Jurkat, Clone E6-1 (cell line): ENCODE data around the gene SMIM29.
A peak's percentile ranks its signal among the peaks of the same experiment; 100 is the strongest.

ENCODE experiments used
- DNase-seq: peaks from one replicate; pipeline ENCODE4 v3.0.0-alpha.2; 2011; ENCODE audit warnings: low read depth, low spot score
- H3K4me3 ChIP-seq: 2 replicates; pipeline ENCODE4 v1.5.1; 2011; ENCODE audit warnings: mild to moderate bottlenecking, low read length, control low read depth, moderate library complexity

Gene SMIM29

GRCh38 chr6:34231566-34232336 is 17.1 kb downstream of the SMIM29 start:
- H3K4me3 ChIP-seq: no peak overlapping the region
- DNase-seq: no peak

- DNase-seq: no peak
- H3K4me3 ChIP-seq: no peak overlapping the region
These were observed 18.0 kb downstream of the SMIM29 start for GRCh38 chr6:34230653-34231371.

GRCh38 chr6:34229877-34230276 is 18.9 kb downstream of the SMIM29 start:
- no peak overlapping the region for H3K4me3 ChIP-seq
- no peak for DNase-seq

GRCh38 chr6:34227761-34228421 is 20.9 kb downstream of the SMIM29 start:
- no peak overlapping the region for H3K4me3 ChIP-seq
- no peak for DNase-seq

GRCh38 chr6:34226731-34227586 is 21.8 kb downstream of the SMIM29 start:
- no peak for DNase-seq
- no peak overlapping the region for H3K4me3 ChIP-seq

- DNase-seq: no peak
- H3K4me3 ChIP-seq: no peak overlapping the region
These were observed 22.7 kb downstream of the SMIM29 start for GRCh38 chr6:34226066-34226465.

- no peak overlapping the region for H3K4me3 ChIP-seq
- no peak for DNase-seq
These were observed 23.3 kb downstream of the SMIM29 start for GRCh38 chr6:34225551-34225950.

- DNase-seq: peak; percentile 84
- peak overlapping the region; percentile 53 for H3K4me3 ChIP-seq
These were observed 24.6 kb downstream of the SMIM29 start for GRCh38 chr6:34223956-34224940.

- peak overlapping the region; percentile 5; the same call in 1 of the 2 replicates for H3K4me3 ChIP-seq
- DNase-seq: no peak
These were observed 25.3 kb downstream of the SMIM29 start for GRCh38 chr6:34223381-34223955.

GRCh38 chr6:34218691-34219090 is 30.1 kb downstream of the SMIM29 start:
- DNase-seq: no peak
- no peak overlapping the region for H3K4me3 ChIP-seq

- DNase-seq: no peak
- H3K4me3 ChIP-seq: no peak overlapping the region
These were observed 35.0 kb downstream of the SMIM29 start for GRCh38 chr6:34213772-34214171.

GRCh38 chr6:34207695-34208443 is 40.9 kb downstream of the SMIM29 start:
- no peak overlapping the region for H3K4me3 ChIP-seq
- DNase-seq: no peak

- no peak overlapping the region for H3K4me3 ChIP-seq
- no peak for DNase-seq
These were observed 42.1 kb downstream of the SMIM29 start for GRCh38 chr6:34206726-34207125.

- no peak for DNase-seq
These were observed 42.9 kb downstream of the SMIM29 start for GRCh38 chr6:34205916-34206315.

GRCh38 chr6:34205466-34205865 is 43.3 kb downstream of the SMIM29 start:
- H3K4me3 ChIP-seq: no peak overlapping the region
- no peak for DNase-seq

More at GRCh38 chr6:34205916-34206315, 42.9 kb downstream of the SMIM29 start:
- H3K4me3 ChIP-seq: no peak overlapping the region

- H3K4me3 ChIP-seq: no peak overlapping the region
- DNase-seq: no peak
These were observed 44.1 kb downstream of the SMIM29 start for GRCh38 chr6:34204693-34205092.
